Neutrophil (primary cell): Measurements from ENCODE around the gene SSR2.

ENCODE experiments used
- H3K27ac ChIP-seq: fragments of 200-600 bp; sonication (generic); 2 replicates; pipeline ENCODE4 v1.5.1; 2016; ENCODE audit warnings: mild to moderate bottlenecking, moderate library complexity
- H3K27me3 ChIP-seq: fragments of 200-600 bp; sonication (generic); 2 replicates; pipeline ENCODE4 v1.6.0; 2016; ENCODE audit warnings: mild to moderate bottlenecking
- H3K36me3 ChIP-seq: fragments of 200-600 bp; sonication (generic); 2 replicates; pipeline ENCODE4 v1.5.1; 2017
- H3K4me1 ChIP-seq, 2 experiments: fragments of 200-600 bp in 1 of 2; sonication (generic) in 1 of 2; 1 replicate in 1 of 2; 2 replicates in 1 of 2; pipeline versions ENCODE4 v1.5.1 to v1.6.1; 2013 to 2016; ENCODE audit warnings: low read depth in 1 of 2, low read length in 1 of 2, mild to moderate bottlenecking in 1 of 2, moderate library complexity in 1 of 2; ENCODE audit not compliant: control insufficient read depth in 1 of 2, insufficient read depth in 1 of 2
- H3K4me3 ChIP-seq, 2 experiments: fragments of 200-600 bp in 1 of 2; sonication (generic) in 1 of 2; 1 replicate in 1 of 2; 2 replicates in 1 of 2; pipeline ENCODE4 v1.5.1; 2013 to 2016; ENCODE audit warnings: low read depth in 1 of 2, low read length in 1 of 2, mild to moderate bottlenecking in 1 of 2, moderate library complexity in 1 of 2
- H3K9me3 ChIP-seq: fragments of 200-600 bp; sonication (generic); 2 replicates; pipeline ENCODE4 v1.5.1; 2016
- TF ChIP-seq, protein P1 (sequence below): fragments of 200-600 bp; sonication (generic); IDR thresholded peaks from 2 replicates; pipeline ENCODE4 v1.5.1; 2016; ENCODE audit warnings: antibody characterized with exemption

The SSR2 gene

DNA sequence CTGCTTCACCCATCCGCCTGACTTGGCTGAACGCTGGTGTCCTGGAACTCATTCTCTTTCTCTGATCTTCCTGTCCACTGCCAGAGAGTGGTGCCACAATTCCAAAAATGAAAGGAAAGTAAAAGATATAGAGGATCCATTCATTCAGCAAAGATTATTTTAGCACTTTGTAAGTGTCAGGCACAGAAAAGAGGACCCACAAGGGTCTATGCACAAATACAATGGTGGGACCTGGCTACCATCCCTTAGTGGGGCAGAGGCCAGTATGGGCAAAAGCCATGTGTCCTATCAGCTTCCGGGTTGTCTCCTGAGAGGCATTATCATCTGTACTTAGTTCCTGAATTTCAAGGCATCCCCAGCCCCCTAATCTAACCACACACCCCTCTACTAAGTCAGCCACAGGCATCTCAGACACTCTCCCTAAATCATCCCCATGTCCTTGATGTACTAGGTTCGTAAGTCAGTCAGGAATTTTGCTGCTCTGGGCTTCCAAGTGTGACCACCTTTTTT is 19.0 kb downstream of the SSR2 start:
- TF ChIP-seq, protein P1, sequence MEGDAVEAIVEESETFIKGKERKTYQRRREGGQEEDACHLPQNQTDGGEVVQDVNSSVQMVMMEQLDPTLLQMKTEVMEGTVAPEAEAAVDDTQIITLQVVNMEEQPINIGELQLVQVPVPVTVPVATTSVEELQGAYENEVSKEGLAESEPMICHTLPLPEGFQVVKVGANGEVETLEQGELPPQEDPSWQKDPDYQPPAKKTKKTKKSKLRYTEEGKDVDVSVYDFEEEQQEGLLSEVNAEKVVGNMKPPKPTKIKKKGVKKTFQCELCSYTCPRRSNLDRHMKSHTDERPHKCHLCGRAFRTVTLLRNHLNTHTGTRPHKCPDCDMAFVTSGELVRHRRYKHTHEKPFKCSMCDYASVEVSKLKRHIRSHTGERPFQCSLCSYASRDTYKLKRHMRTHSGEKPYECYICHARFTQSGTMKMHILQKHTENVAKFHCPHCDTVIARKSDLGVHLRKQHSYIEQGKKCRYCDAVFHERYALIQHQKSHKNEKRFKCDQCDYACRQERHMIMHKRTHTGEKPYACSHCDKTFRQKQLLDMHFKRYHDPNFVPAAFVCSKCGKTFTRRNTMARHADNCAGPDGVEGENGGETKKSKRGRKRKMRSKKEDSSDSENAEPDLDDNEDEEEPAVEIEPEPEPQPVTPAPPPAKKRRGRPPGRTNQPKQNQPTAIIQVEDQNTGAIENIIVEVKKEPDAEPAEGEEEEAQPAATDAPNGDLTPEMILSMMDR, result no peak
- H3K4me1 ChIP-seq, result no peaks in the 10 kb centered on the region
- no peaks in the 10 kb centered on the region for H3K9me3 ChIP-seq
- no peak overlapping the region for H3K4me3 ChIP-seq
- H3K27ac ChIP-seq, result no peak overlapping the region
- no peaks in the 10 kb centered on the region for H3K27me3 ChIP-seq
- H3K36me3 ChIP-seq, result peaks cover 7% of the 10 kb centered on the region

- TF ChIP-seq, protein P1, result no peak
- no peaks in the 10 kb centered on the region for H3K4me1 ChIP-seq
- no peak overlapping the region for H3K27ac ChIP-seq
- no peak overlapping the region for H3K4me3 ChIP-seq
- no peaks in the 10 kb centered on the region for H3K9me3 ChIP-seq
- H3K27me3 ChIP-seq, result peaks cover 3% of the 10 kb centered on the region
- peaks cover under 1% of the 10 kb centered on the region for H3K36me3 ChIP-seq
These were observed 19.6 kb downstream of the SSR2 start for GRCh38 chr1:156001021-156001661.

- H3K9me3 ChIP-seq, result no peaks in the 10 kb centered on the region
- H3K27me3 ChIP-seq, result peaks cover 11% of the 10 kb centered on the region
- no peaks in the 10 kb centered on the region for H3K36me3 ChIP-seq
- H3K27ac ChIP-seq, result no peak overlapping the region
- TF ChIP-seq, protein P1, result no peak
- H3K4me1 ChIP-seq, result no peaks in the 10 kb centered on the region
- no peak overlapping the region for H3K4me3 ChIP-seq
These were observed 20.8 kb downstream of the SSR2 start for GRCh38 chr1:155999964-156000363.

- H3K36me3 ChIP-seq, result no peaks in the 10 kb centered on the region
- TF ChIP-seq, protein P1, result no peak
- H3K4me1 ChIP-seq, result peaks cover 4 to 8% of the 10 kb centered on the region in 2 experiments
- no peak overlapping the region for H3K4me3 ChIP-seq
- no peaks in the 10 kb centered on the region for H3K9me3 ChIP-seq
- no peak overlapping the region for H3K27ac ChIP-seq
- peaks cover 11% of the 10 kb centered on the region for H3K27me3 ChIP-seq
These were observed 24.6 kb downstream of the SSR2 start for GRCh38 chr1:155996166-155996565.

DNA sequence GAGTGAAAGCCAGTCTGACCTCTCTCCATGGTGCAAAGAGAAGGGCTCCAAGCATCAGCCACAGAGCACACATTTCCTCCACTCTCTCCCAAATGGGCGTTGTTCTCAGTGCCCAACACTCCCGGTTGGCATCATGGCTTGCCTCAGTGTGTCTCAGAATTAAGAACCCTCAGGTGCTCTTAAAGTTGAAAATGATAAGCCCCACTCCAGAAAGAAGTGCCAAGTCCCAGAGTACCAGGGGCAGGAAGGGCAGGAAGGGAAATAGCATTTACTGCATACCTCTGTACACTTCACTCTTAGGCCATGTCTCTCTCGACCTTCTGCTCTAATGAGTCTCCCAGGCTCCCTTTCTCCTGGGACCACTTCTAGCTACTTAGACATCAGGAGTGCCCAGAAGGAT is 27.2 kb downstream of the SSR2 start:
- TF ChIP-seq, protein P1, result no peak
- no peaks in the 10 kb centered on the region for H3K36me3 ChIP-seq
- no peaks in the 10 kb centered on the region for H3K9me3 ChIP-seq

More for the DNA sequence above, 27.2 kb downstream of the SSR2 start:
- Histone ChIP-seq H3K27ac (no peak overlapping the region), H3K4me3 (no peak overlapping the region), H3K4me1 (peaks cover 28 to 32% of the 10 kb centered on the region in 2 experiments), H3K27me3 (peaks cover 11% of the 10 kb centered on the region)
